Glutamatergic neuron (in vitro differentiated cells): ENCODE results near the gene EXOSC2. TPM values are rescaled to one million over a fixed set of nuclear protein-coding genes. Genes with fewer than 3 reads are reported as not detected.

Experiments
- DNase-seq: peaks from one replicate; pipeline ENCODE4 v3.0.0; 2022
- H3K27ac Mint-ChIP-seq: one replicate; pipeline ENCODE4 v1.8.0; 2020; ENCODE audit warnings: mild to moderate bottlenecking, mixed read lengths, inconsistent platforms; ENCODE audit not compliant: unreplicated experiment
- H3K27me3 Mint-ChIP-seq: one replicate; pipeline ENCODE4 v1.8.0; 2020; ENCODE audit warnings: mild to moderate bottlenecking, moderate library complexity, mixed read lengths, inconsistent platforms; ENCODE audit not compliant: unreplicated experiment
- H3K36me3 Mint-ChIP-seq: one replicate; pipeline ENCODE4 v1.8.0; 2020; ENCODE audit warnings: mild to moderate bottlenecking, mixed read lengths, inconsistent platforms; ENCODE audit not compliant: unreplicated experiment
- H3K4me1 Mint-ChIP-seq: one replicate; pipeline ENCODE4 v1.8.0; 2020; ENCODE audit warnings: mild to moderate bottlenecking, low read depth, mixed read lengths, inconsistent platforms; ENCODE audit not compliant: unreplicated experiment
- H3K4me3 Mint-ChIP-seq: one replicate; pipeline ENCODE4 v1.8.0; 2020; ENCODE audit warnings: mild to moderate bottlenecking, mixed read lengths, inconsistent platforms; ENCODE audit not compliant: unreplicated experiment
- H3K9me3 Mint-ChIP-seq: one replicate; pipeline ENCODE4 v1.8.0; 2020; ENCODE audit warnings: mild to moderate bottlenecking, moderate library complexity, mixed read lengths, inconsistent platforms; ENCODE audit not compliant: unreplicated experiment
- total RNA-seq: library from RNA; stranded (reverse); fragmentation: NEBNext Ultra II Directional; extraction: Animal tissue kit (Norgen Biotek cat#: 25700); gene quantifications from one replicate; pipeline ENCODE4 v1.2.1, GENCODE V29; 2021; ENCODE audit not compliant: unreplicated experiment
- TF ChIP-seq, protein P1 (sequence below): fragments of 200-600 bp; sonication (generic); IDR thresholded peaks from one replicate; pipeline ENCODE4 v1.5.0; 2021; ENCODE audit not compliant: partially characterized antibody, unreplicated experiment

EXOSC2 gene
- total RNA-seq, 1 donor from 2014 or later: 43.3 TPM

DNA sequence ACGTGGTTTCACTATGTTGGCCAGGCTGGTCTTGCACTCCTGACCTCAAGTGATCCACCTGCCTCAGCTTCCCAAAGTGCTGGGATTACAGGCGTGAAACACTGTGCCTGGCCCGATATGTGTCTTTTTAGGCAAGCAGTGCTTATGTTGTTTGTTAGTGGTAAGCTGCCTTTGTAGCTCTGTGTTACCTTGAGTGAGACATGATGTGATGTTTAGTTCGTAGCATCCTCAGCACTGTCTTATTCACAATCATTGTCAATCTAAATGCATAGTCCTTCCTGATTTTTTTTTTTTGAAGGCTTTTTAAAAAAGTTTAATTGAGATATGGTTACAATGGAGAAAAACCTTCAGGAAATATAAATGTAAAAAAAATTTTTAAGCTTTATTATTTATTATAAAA, 45.5 kb downstream of the EXOSC2 start:
- TF ChIP-seq, protein P1, sequence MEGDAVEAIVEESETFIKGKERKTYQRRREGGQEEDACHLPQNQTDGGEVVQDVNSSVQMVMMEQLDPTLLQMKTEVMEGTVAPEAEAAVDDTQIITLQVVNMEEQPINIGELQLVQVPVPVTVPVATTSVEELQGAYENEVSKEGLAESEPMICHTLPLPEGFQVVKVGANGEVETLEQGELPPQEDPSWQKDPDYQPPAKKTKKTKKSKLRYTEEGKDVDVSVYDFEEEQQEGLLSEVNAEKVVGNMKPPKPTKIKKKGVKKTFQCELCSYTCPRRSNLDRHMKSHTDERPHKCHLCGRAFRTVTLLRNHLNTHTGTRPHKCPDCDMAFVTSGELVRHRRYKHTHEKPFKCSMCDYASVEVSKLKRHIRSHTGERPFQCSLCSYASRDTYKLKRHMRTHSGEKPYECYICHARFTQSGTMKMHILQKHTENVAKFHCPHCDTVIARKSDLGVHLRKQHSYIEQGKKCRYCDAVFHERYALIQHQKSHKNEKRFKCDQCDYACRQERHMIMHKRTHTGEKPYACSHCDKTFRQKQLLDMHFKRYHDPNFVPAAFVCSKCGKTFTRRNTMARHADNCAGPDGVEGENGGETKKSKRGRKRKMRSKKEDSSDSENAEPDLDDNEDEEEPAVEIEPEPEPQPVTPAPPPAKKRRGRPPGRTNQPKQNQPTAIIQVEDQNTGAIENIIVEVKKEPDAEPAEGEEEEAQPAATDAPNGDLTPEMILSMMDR: no peak
- no peaks in the 10 kb centered on the region for H3K36me3 Mint-ChIP-seq
- no peak overlapping the region for H3K27ac Mint-ChIP-seq
- H3K4me3 Mint-ChIP-seq: no peak overlapping the region
- peaks cover 2% of the 10 kb centered on the region for H3K27me3 Mint-ChIP-seq
- H3K4me1 Mint-ChIP-seq: peaks cover 5% of the 10 kb centered on the region
- H3K9me3 Mint-ChIP-seq: no peaks in the 10 kb centered on the region
- no peak for DNase-seq

- H3K9me3 Mint-ChIP-seq: peaks cover 2% of the 10 kb centered on the region
- H3K27me3 Mint-ChIP-seq: peaks cover 2% of the 10 kb centered on the region
- no peak for DNase-seq
- no peak overlapping the region for H3K4me3 Mint-ChIP-seq
- H3K4me1 Mint-ChIP-seq: peaks cover 5% of the 10 kb centered on the region
- no peak overlapping the region for H3K27ac Mint-ChIP-seq
- H3K36me3 Mint-ChIP-seq: no peaks in the 10 kb centered on the region
- TF ChIP-seq, protein P1: no peak
Measured at GRCh38 chr9:130740218-130741023, 46.8 kb downstream of the EXOSC2 start.

GRCh38 chr9:130741024-130741305, 47.4 kb downstream of the EXOSC2 start:
- peaks cover 2% of the 10 kb centered on the region for H3K27me3 Mint-ChIP-seq
- TF ChIP-seq, protein P1: no peak
- no peaks in the 10 kb centered on the region for H3K36me3 Mint-ChIP-seq
- no peak overlapping the region for H3K27ac Mint-ChIP-seq
- H3K4me3 Mint-ChIP-seq: no peak overlapping the region
- H3K4me1 Mint-ChIP-seq: peaks cover 9% of the 10 kb centered on the region
- no peak for DNase-seq
- H3K9me3 Mint-ChIP-seq: peaks cover 3% of the 10 kb centered on the region

GRCh38 chr9:130741831-130742449, 48.4 kb downstream of the EXOSC2 start:
- H3K4me1 Mint-ChIP-seq: peaks cover 10% of the 10 kb centered on the region
- H3K27me3 Mint-ChIP-seq: peaks cover 2% of the 10 kb centered on the region
- no peak for DNase-seq
- TF ChIP-seq, protein P1: no peak
- no peaks in the 10 kb centered on the region for H3K36me3 Mint-ChIP-seq
- H3K27ac Mint-ChIP-seq: no peak overlapping the region
- H3K4me3 Mint-ChIP-seq: no peak overlapping the region
- peaks cover 3% of the 10 kb centered on the region for H3K9me3 Mint-ChIP-seq

GRCh38 chr9:130743656-130744055, 50.1 kb downstream of the EXOSC2 start:
- Mint-ChIP-seq H3K9me3 (peaks cover 3% of the 10 kb centered on the region), H3K4me3 (no peak overlapping the region), H3K27me3 (peaks cover 2% of the 10 kb centered on the region), H3K27ac (peak overlapping the region; percentile 39), H3K4me1 (peaks cover 10% of the 10 kb centered on the region), H3K36me3 (no peaks in the 10 kb centered on the region)
- TF ChIP-seq, protein P1: no peak
- no peak for DNase-seq
